Naive thymus-derived CD4-positive, alpha-beta T cell (primary cell): ENCODE data around the gene LRRN2. TPM values are rescaled to one million over a fixed set of nuclear protein-coding genes. Genes with fewer than 3 reads are reported as not detected.

ENCODE experiments used
- ATAC-seq: fragments of 150-1000 bp; cut with Tn5 transposase; 2 replicates; pipeline ENCODE4 v1.10.0; 2021; ENCODE audit warnings: mild to moderate bottlenecking, moderate library complexity
- CTCF ChIA-PET: fragments of 350-600 bp; sonication (Branson Sonifier 250); formaldehyde crosslinking; loops from one replicate; lab custom pipeline; 2021; ENCODE audit warnings: antibody characterized with exemption; lab: Charles Lee
- POLR2A ChIA-PET: fragments of 350-600 bp; sonication (Branson Sonifier 250); formaldehyde crosslinking; loops from one replicate; lab custom pipeline; 2021; ENCODE audit warnings: antibody characterized with exemption, inconsistent platforms; lab: Charles Lee
- DNase-seq, 9 donors: peaks; one replicate each; pipeline versions ENCODE4 v3.0.0 to v3.0.0-alpha.2; 2020 to 2022; ENCODE audit warnings: mixed read lengths in 1 of 9
- H3K27ac ChIP-seq: one replicate; pipeline ENCODE4 v1.7.0; 2013; ENCODE audit warnings: mild to moderate bottlenecking, low read depth, low read length, moderate library complexity
- H3K27me3 ChIP-seq, 2 donors: one replicate each; pipeline ENCODE4 v1.7.0; 2013; ENCODE audit warnings: low read length in 2 of 2, mild to moderate bottlenecking in 2 of 2, moderate library complexity in 2 of 2; ENCODE audit not compliant: control insufficient read depth in 2 of 2, insufficient read depth in 2 of 2
- H3K36me3 ChIP-seq, 3 experiments: 1 replicate in 2 of 3; 2 replicates in 1 of 3; pipeline ENCODE4 v1.7.0; 2013; ENCODE audit warnings: low read length in 3 of 3, mild to moderate bottlenecking in 3 of 3, moderate library complexity in 1 of 3; ENCODE audit not compliant: insufficient read depth in 3 of 3, control insufficient read depth in 2 of 3
- H3K4me1 ChIP-seq, 2 donors: one replicate each; pipeline ENCODE4 v1.7.0; 2013; ENCODE audit warnings: low read length in 2 of 2, mild to moderate bottlenecking in 2 of 2, moderate library complexity in 1 of 2; ENCODE audit not compliant: control insufficient read depth in 2 of 2, insufficient read depth in 2 of 2
- H3K4me3 ChIP-seq: 2 replicates; pipeline ENCODE4 v1.7.0; 2013; ENCODE audit warnings: mild to moderate bottlenecking, low read length
- H3K9me3 ChIP-seq, 3 experiments: 1 replicate in 2 of 3; 2 replicates in 1 of 3; pipeline ENCODE4 v1.7.0; 2013; ENCODE audit warnings: low read length in 3 of 3; ENCODE audit not compliant: control insufficient read depth in 2 of 3
- H3K27ac Mint-ChIP-seq, 9 donors: one replicate each; pipeline ENCODE4 v1.8.0; 2020 to 2022; ENCODE audit warnings: mixed read lengths in 9 of 9, mild to moderate bottlenecking in 8 of 9, moderate library complexity in 5 of 9, inconsistent platforms in 2 of 9
- H3K27me3 Mint-ChIP-seq, 5 donors: one replicate each; pipeline ENCODE4 v1.8.0; 2021 to 2022; ENCODE audit warnings: mixed read lengths in 5 of 5, mild to moderate bottlenecking in 1 of 5
- H3K36me3 Mint-ChIP-seq, 5 donors: one replicate each; pipeline ENCODE4 v1.8.0; 2020 to 2022; ENCODE audit warnings: mixed read lengths in 5 of 5, mild to moderate bottlenecking in 3 of 5, inconsistent platforms in 1 of 5
- H3K4me1 Mint-ChIP-seq, 7 donors: one replicate each; pipeline ENCODE4 v1.8.0; 2020 to 2022; ENCODE audit warnings: mixed read lengths in 7 of 7, mild to moderate bottlenecking in 3 of 7, inconsistent platforms in 1 of 7
- H3K4me3 Mint-ChIP-seq, 10 donors: one replicate each; pipeline ENCODE4 v1.8.0; 2020 to 2022; ENCODE audit warnings: mild to moderate bottlenecking in 10 of 10, mixed read lengths in 10 of 10, moderate library complexity in 6 of 10, inconsistent platforms in 2 of 10
- H3K9me3 Mint-ChIP-seq, 11 donors: one replicate each; pipeline ENCODE4 v1.8.0; 2020 to 2022; ENCODE audit warnings: mixed read lengths in 11 of 11, mild to moderate bottlenecking in 4 of 11, inconsistent platforms in 1 of 11, moderate library complexity in 1 of 11
- intact Hi-C, 2 donors: fragments of 100-400 bp; cut with micrococcal nuclease; formaldehyde crosslinking; loops; one replicate each; pipeline ENCODE4 v1.15.1; 2023
- polyA plus RNA-seq, 2 donors: library from polyadenylated mRNA; unstranded; fragments of 300-500 nt; fragmentation: Illumina TruSeq; gene quantifications; one replicate each; pipeline ENCODE4 v1.2.3, GENCODE V29; 2021
- total RNA-seq, 6 experiments: library from RNA in 5 of 6; stranded (reverse) in 5 of 6; gene quantifications; 1 replicate in 5 of 6; 2 replicates in 1 of 6; pipeline ENCODE4 v1.2.3 and lab custom pipeline; 2021 to 2026

LRRN2 gene
- total and polyA plus RNA-seq, 7 experiments from 2014 or later: 1.3 TPM; not detected in 6

- CTCF ChIA-PET: no interaction called here
- Mint-ChIP-seq H3K9me3 (no peaks in the 10 kb centered on the region), H3K36me3 (no peaks in the 10 kb centered on the region), H3K4me1 (peaks cover 12 to 61% (median 30%) of the 10 kb centered on the region in 7 donors), H3K27ac (peak overlapping the region in 1 of 9 donors; percentile 5), H3K27me3 (peaks cover 13 to 35% (median 23%) of the 10 kb centered on the region in 5 donors), H3K4me3 (no peak overlapping the region)
- Histone ChIP-seq H3K27me3 (no peaks in the 10 kb centered on the region), H3K4me1 (peaks cover 0 to 19% of the 10 kb centered on the region in 2 donors), H3K27ac (no peak overlapping the region), H3K36me3 (no peaks in the 10 kb centered on the region), H3K4me3 (no peak overlapping the region), H3K9me3 (no peaks in the 10 kb centered on the region)
- no peak for DNase-seq
- intact Hi-C loops: no loop called here
- POLR2A ChIA-PET: no interaction called here
- ATAC-seq: no peak
These were observed 23.5 kb upstream of the LRRN2 start for GRCh38 chr1:204709021-204709420.

DNA sequence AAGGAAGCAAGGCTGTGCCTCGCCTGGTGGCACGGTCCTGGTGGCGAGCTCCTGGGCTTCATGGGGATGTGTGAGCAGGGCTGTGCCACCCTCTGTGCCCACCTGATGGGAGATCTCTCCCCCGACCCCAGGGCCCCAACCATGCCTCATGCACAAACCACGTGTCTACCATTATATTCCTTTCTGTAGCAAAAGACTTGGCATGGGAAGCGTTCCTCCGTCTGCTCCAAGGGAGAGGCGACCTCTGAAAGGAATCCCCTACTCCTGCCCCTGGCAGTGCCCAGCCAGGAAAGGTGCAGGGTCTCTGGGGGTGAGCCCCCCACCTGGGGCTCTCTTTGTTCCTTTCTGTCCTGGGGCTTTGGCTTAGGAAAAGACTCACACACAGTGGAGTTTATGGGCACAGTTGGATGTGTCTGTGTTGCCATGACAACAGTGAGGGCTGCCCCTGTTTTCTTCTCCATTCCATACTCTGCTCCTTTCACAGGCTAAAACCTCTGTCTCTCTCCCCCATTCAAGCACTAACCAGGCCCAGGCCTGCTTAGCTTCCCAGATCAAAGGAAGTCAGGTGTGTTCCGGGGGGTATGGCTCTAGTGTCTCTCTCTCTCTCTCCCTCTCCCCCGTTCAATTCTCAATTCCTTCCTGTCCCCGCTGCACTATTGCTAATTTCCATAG lies 21.4 kb upstream of the LRRN2 start:
- no peaks in the 10 kb centered on the region for H3K36me3 ChIP-seq
- ChIA-PET CTCF (no interaction called here), POLR2A (no interaction called here)
- H3K27ac ChIP-seq: no peak overlapping the region
- peak overlapping the region in 8 of 9 donors; percentile 10 to 82 (median 66) for H3K27ac Mint-ChIP-seq
- no peaks in the 10 kb centered on the region for H3K36me3 Mint-ChIP-seq
- peaks cover 0 to 15% (median 8%) of the 10 kb centered on the region in 5 donors for H3K27me3 Mint-ChIP-seq
- H3K4me1 Mint-ChIP-seq: peaks cover 11 to 43% (median 23%) of the 10 kb centered on the region in 7 donors
- no peaks in the 10 kb centered on the region for H3K27me3 ChIP-seq
- H3K4me3 Mint-ChIP-seq: peak overlapping the region in 9 of 10 donors; percentile 19 to 78 (median 58)
- no peak overlapping the region for H3K4me3 ChIP-seq
- H3K4me1 ChIP-seq: peaks cover 0 to 19% of the 10 kb centered on the region in 2 donors
- intact Hi-C loops: no loop called here
- peak in 5 of 9 donors; percentile 8 to 49 (median 34) for DNase-seq
- no peak for ATAC-seq
- no peaks in the 10 kb centered on the region for H3K9me3 ChIP-seq
- no peaks in the 10 kb centered on the region for H3K9me3 Mint-ChIP-seq

- Mint-ChIP-seq H3K9me3 (no peaks in the 10 kb centered on the region), H3K27ac (peak overlapping the region in 6 of 9 donors; percentile 10 to 82 (median 63)), H3K36me3 (no peaks in the 10 kb centered on the region), H3K4me1 (peaks cover 11 to 43% (median 23%) of the 10 kb centered on the region in 7 donors), H3K4me3 (peak overlapping the region in 9 of 10 donors; percentile 7 to 78 (median 51)), H3K27me3 (peaks cover 0 to 15% (median 5%) of the 10 kb centered on the region in 5 donors)
- ChIA-PET CTCF (no interaction called here), POLR2A (no interaction called here)
- Histone ChIP-seq H3K27me3 (no peaks in the 10 kb centered on the region), H3K36me3 (no peaks in the 10 kb centered on the region), H3K4me3 (no peak overlapping the region), H3K4me1 (peaks cover 0 to 19% of the 10 kb centered on the region in 2 donors), H3K27ac (no peak overlapping the region), H3K9me3 (no peaks in the 10 kb centered on the region)
- intact Hi-C loops: no loop called here
- DNase-seq (peak in 1 of 9 donors; percentile 9), ATAC-seq (no peak)
These were observed 20.6 kb upstream of the LRRN2 start for GRCh38 chr1:204705888-204706837.

GRCh38 chr1:204705493-204705811 lies 19.9 kb upstream of the LRRN2 start:
- H3K9me3 ChIP-seq: no peaks in the 10 kb centered on the region
- Mint-ChIP-seq H3K27ac (peak overlapping the region in 1 of 9 donors; percentile 58), H3K4me3 (no peak overlapping the region), H3K4me1 (peaks cover 11 to 43% (median 23%) of the 10 kb centered on the region in 7 donors), H3K27me3 (peaks cover 0 to 8% (median 3%) of the 10 kb centered on the region in 5 donors), H3K9me3 (no peaks in the 10 kb centered on the region), H3K36me3 (no peaks in the 10 kb centered on the region)
- POLR2A ChIA-PET: no interaction called here
- DNase-seq (no peak), ATAC-seq (no peak)
- no peak overlapping the region for H3K27ac ChIP-seq
- H3K4me3 ChIP-seq: no peak overlapping the region
- H3K4me1 ChIP-seq: peaks cover 0 to 19% of the 10 kb centered on the region in 2 donors
- no peaks in the 10 kb centered on the region for H3K36me3 ChIP-seq
- no peaks in the 10 kb centered on the region for H3K27me3 ChIP-seq
- intact Hi-C loops: no loop called here
- CTCF ChIA-PET: interaction anchor here (0.6 kb wide), 1 partner anchor 19 kb away, joined by 3 read pairs; no protein-coding TSS in a partner anchor

DNA sequence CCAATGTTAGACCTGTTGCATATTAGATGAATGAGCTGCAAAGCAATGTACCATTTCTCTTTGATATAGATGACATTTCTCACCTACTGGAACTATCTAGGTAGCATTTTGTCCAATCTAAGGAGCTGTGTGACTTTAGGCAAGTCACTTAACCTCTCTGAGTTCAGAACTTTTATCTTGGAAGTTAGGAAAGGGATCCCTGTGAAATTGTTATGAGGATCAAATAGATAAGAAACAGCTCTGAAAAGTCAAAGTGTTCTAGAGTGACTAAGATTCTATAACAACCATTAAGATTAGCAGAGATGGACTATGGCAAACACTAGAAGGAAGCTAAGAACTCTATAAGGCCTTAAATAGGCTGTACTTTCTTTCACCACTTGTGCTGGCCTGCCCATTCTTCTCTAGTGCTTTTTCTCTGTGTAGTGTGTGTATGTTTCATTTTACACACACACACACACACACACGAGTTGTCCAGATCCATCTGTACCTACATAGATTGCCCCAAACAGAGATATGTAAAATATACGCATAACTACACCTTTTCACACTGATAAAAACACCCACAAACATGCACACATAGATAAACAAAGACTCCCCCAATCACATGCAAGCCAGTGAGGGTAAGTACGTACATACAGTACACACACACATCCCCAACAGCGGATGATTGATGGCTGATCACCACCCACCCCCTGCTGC lies 19.4 kb upstream of the LRRN2 start:
- ChIA-PET CTCF (interaction anchor here (0.6 kb wide), 1 partner anchor 19 kb away, joined by 3 read pairs; no protein-coding TSS in a partner anchor), POLR2A (no interaction called here)
- no peaks in the 10 kb centered on the region for H3K9me3 Mint-ChIP-seq
- intact Hi-C loops: no loop called here
- no peak overlapping the region for H3K4me3 Mint-ChIP-seq
- DNase-seq: no peak
- Histone ChIP-seq H3K4me3 (no peak overlapping the region), H3K4me1 (peaks cover 0 to 19% of the 10 kb centered on the region in 2 donors), H3K27me3 (no peaks in the 10 kb centered on the region), H3K36me3 (no peaks in the 10 kb centered on the region), H3K9me3 (no peaks in the 10 kb centered on the region), H3K27ac (no peak overlapping the region)
- H3K36me3 Mint-ChIP-seq: no peaks in the 10 kb centered on the region
- peaks cover 11 to 43% (median 23%) of the 10 kb centered on the region in 7 donors for H3K4me1 Mint-ChIP-seq
- H3K27ac Mint-ChIP-seq: peak overlapping the region in 3 of 9 donors; percentile 1 to 58 (median 54)
- no peak for ATAC-seq
- H3K27me3 Mint-ChIP-seq: peaks cover 0 to 8% (median 3%) of the 10 kb centered on the region in 5 donors

DNA sequence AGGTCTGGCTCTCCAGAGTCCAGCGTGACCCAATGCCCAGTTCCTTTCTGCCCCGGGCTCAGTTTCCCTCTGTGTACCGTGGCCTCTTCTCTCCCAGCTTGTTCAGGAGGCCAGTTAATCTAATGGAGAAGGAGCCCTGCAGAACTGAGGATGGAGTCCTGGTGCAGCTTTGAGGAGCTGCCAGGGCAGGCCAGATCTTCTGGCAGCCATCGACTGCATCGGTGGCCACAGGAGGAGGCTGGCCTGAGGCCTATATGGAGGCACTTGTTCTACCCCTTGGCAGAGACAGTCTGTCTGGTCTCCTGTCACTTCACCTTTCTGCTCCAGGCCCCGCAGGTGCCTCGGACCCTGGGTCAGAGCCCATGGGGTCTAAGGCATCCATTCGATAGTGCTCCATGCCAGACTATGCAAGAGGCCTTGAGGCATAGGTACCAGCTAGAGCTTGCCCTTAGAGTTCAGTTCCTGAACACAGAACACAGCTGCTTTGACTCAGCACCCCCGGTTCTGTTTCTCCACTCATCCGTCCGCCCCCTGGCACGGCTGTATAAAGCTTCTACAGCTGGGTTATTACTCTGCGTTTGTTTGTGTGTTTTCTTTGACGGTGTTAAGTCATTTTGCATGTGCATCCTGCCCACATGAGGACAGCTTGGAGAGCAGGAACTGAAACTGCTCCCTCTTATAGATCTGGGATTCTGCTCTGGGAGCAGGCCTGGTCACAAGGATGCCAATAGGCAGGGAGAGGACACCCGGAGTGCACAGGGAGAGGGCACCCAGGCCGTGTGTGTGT lies 18.5 kb upstream of the LRRN2 start:
- Histone ChIP-seq H3K27me3 (no peaks in the 10 kb centered on the region), H3K27ac (no peak overlapping the region), H3K4me3 (no peak overlapping the region), H3K36me3 (no peaks in the 10 kb centered on the region), H3K9me3 (no peaks in the 10 kb centered on the region), H3K4me1 (peaks cover 0 to 19% of the 10 kb centered on the region in 2 donors)
- H3K9me3 Mint-ChIP-seq: no peaks in the 10 kb centered on the region
- ChIA-PET POLR2A (no interaction called here), CTCF (no interaction called here)
- no peak overlapping the region for H3K4me3 Mint-ChIP-seq
- intact Hi-C loops: no loop called here
- no peak for ATAC-seq
- H3K4me1 Mint-ChIP-seq: peaks cover 12 to 47% (median 23%) of the 10 kb centered on the region in 7 donors
- DNase-seq: no peak
- H3K36me3 Mint-ChIP-seq: peaks cover 0 to 4% (median 0%) of the 10 kb centered on the region in 5 donors
- peak overlapping the region in 2 of 9 donors; percentile 4 to 54 for H3K27ac Mint-ChIP-seq
- peaks cover 0 to 4% (median 0%) of the 10 kb centered on the region in 5 donors for H3K27me3 Mint-ChIP-seq
